KMS-11 (cell line): ENCODE measurements around the gene CENPX.

Experiments used
- H2AFZ ChIP-seq: fragments of 200-600 bp; sonication (generic); 2 replicates; pipeline ENCODE4 v1.6.1; 2016; ENCODE audit warnings: antibody characterized with exemption, mixed run types, low read depth
- H3K27ac ChIP-seq: fragments of 200-600 bp; sonication (generic); 2 replicates; pipeline ENCODE4 v1.6.1; 2016; ENCODE audit warnings: mild to moderate bottlenecking, mixed run types
- H3K27me3 ChIP-seq: fragments of 200-600 bp; sonication (generic); 2 replicates; pipeline ENCODE4 v1.6.1; 2017; ENCODE audit warnings: mild to moderate bottlenecking, low read depth, mixed run types, moderate library complexity; ENCODE audit not compliant: insufficient read depth
- H3K36me3 ChIP-seq: fragments of 200-600 bp; sonication (generic); 2 replicates; pipeline ENCODE4 v1.6.1; 2017; ENCODE audit warnings: mild to moderate bottlenecking, mixed run types; ENCODE audit not compliant: insufficient read depth
- H3K4me1 ChIP-seq: fragments of 200-600 bp; sonication (generic); 2 replicates; pipeline ENCODE4 v1.6.1; 2016; ENCODE audit warnings: mild to moderate bottlenecking, low read depth, mixed run types; ENCODE audit not compliant: poor library complexity, severe bottlenecking
- H3K4me2 ChIP-seq: fragments of 200-600 bp; sonication (generic); 2 replicates; pipeline ENCODE4 v1.7.0; 2016; ENCODE audit warnings: mild to moderate bottlenecking, mixed run types
- H3K4me3 ChIP-seq: fragments of 200-600 bp; sonication (generic); IDR thresholded peaks from 2 replicates; pipeline ENCODE4 v1.6.1; 2017; ENCODE audit warnings: low read depth, low read length, mixed read lengths; ENCODE audit not compliant: insufficient read depth
- H3K79me2 ChIP-seq: fragments of 200-600 bp; sonication (generic); 2 replicates; pipeline ENCODE4 v1.6.1; 2016; ENCODE audit warnings: low read depth, mixed run types; ENCODE audit not compliant: insufficient read depth
- H3K9ac ChIP-seq: fragments of 200-600 bp; sonication (generic); 2 replicates; pipeline ENCODE4 v1.6.1; 2016; ENCODE audit warnings: mild to moderate bottlenecking, mixed run types
- H4K20me1 ChIP-seq: fragments of 200-600 bp; sonication (generic); 2 replicates; pipeline ENCODE4 v1.6.1; 2016; ENCODE audit warnings: mild to moderate bottlenecking, mixed run types; ENCODE audit not compliant: insufficient read depth
- CTCF ChIP-seq: fragments of 200-600 bp; sonication (generic); conservative IDR thresholded peaks from 2 replicates; pipeline ENCODE4 v1.6.1; 2017; ENCODE audit warnings: low read depth, mild to moderate bottlenecking, antibody characterized with exemption, low read length, moderate library complexity, mixed read lengths

Gene CENPX

GRCh38 chr17:82055023-82055964 is 32.6 kb upstream of the CENPX start:
- Histone ChIP-seq H3K4me3 (no peak overlapping the region), H3K9ac (no peak overlapping the region), H2AFZ (no peak overlapping the region), H3K79me2 (peaks cover 17% of the 10 kb centered on the region; the same call in 1 of the 2 replicates), H3K4me1 (peaks cover 20% of the 10 kb centered on the region), H4K20me1 (no peaks in the 10 kb centered on the region), H3K27ac (no peak overlapping the region), H3K36me3 (peaks cover 7% of the 10 kb centered on the region; the same call in 1 of the 2 replicates), H3K4me2 (no peak overlapping the region), H3K27me3 (no peaks in the 10 kb centered on the region)
- no peak for TF ChIP-seq CTCF

GRCh38 chr17:82054351-82055022 is 31.8 kb upstream of the CENPX start:
- no peak overlapping the region for H3K4me3 ChIP-seq
- no peaks in the 10 kb centered on the region for H4K20me1 ChIP-seq
- TF ChIP-seq CTCF: no peak
- peaks cover 17% of the 10 kb centered on the region; the same call in 1 of the 2 replicates for H3K79me2 ChIP-seq
- no peak overlapping the region for H3K4me2 ChIP-seq
- no peak overlapping the region for H2AFZ ChIP-seq
- H3K27me3 ChIP-seq: no peaks in the 10 kb centered on the region
- H3K27ac ChIP-seq: no peak overlapping the region
- H3K36me3 ChIP-seq: peaks cover 3% of the 10 kb centered on the region; the same call in 1 of the 2 replicates
- H3K4me1 ChIP-seq: peaks cover 23% of the 10 kb centered on the region
- H3K9ac ChIP-seq: no peak overlapping the region

GRCh38 chr17:82053556-82054263 is 31.0 kb upstream of the CENPX start:
- H3K27me3 ChIP-seq: no peaks in the 10 kb centered on the region
- H3K4me1 ChIP-seq: peaks cover 23% of the 10 kb centered on the region
- no peak overlapping the region for H3K27ac ChIP-seq
- no peak for TF ChIP-seq CTCF
- H4K20me1 ChIP-seq: no peaks in the 10 kb centered on the region
- no peak overlapping the region for H3K9ac ChIP-seq
- peaks cover 17% of the 10 kb centered on the region; the same call in 1 of the 2 replicates for H3K79me2 ChIP-seq
- H2AFZ ChIP-seq: no peak overlapping the region
- H3K4me3 ChIP-seq: no peak overlapping the region
- peaks cover 3% of the 10 kb centered on the region; the same call in 1 of the 2 replicates for H3K36me3 ChIP-seq
- H3K4me2 ChIP-seq: peak overlapping the region; percentile 85; the same call in 1 of the 2 replicates

- no peak for TF ChIP-seq CTCF
- H4K20me1 ChIP-seq: no peaks in the 10 kb centered on the region
- peaks cover 23% of the 10 kb centered on the region for H3K4me1 ChIP-seq
- peaks cover 17% of the 10 kb centered on the region; the same call in 1 of the 2 replicates for H3K79me2 ChIP-seq
- H3K36me3 ChIP-seq: peaks cover 3% of the 10 kb centered on the region; the same call in 1 of the 2 replicates
- no peak overlapping the region for H3K27ac ChIP-seq
- no peak overlapping the region for H2AFZ ChIP-seq
- H3K9ac ChIP-seq: no peak overlapping the region
- no peaks in the 10 kb centered on the region for H3K27me3 ChIP-seq
- H3K4me3 ChIP-seq: no peak overlapping the region
- peak overlapping the region; percentile 85 for H3K4me2 ChIP-seq
Observed at GRCh38 chr17:82053130-82053529, 30.5 kb upstream of the CENPX start.
